Endothelial cell of umbilical vein (primary cell): ENCODE results near the gene FAM53B. TPM values are rescaled to one million over a fixed set of nuclear protein-coding genes. Genes with fewer than 3 reads are reported as not detected.

Experiments
- BruUV-seq: library from RNA; stranded (reverse); fragments of 400-500 nt; replicated peaks from 2 replicates; lab custom pipeline; 2021; lab: Mats Ljungman, UMichigan
- CTCF ChIA-PET: fragments of 300-600, 350-600 bp; sonication (Branson Sonifier 250); formaldehyde crosslinking; loops from one replicate; lab custom pipeline; 2021; ENCODE audit warnings: antibody characterized with exemption, inconsistent platforms; lab: Charles Lee
- POLR2A ChIA-PET: fragments of 300-600, 350-600 bp; sonication (Branson Sonifier 250); formaldehyde crosslinking; loops from one replicate; lab custom pipeline; 2021; ENCODE audit warnings: antibody characterized with exemption, inconsistent platforms; lab: Charles Lee
- DNase-seq: peaks from one replicate; pipeline ENCODE4 v3.0.0-alpha.2; 2011; ENCODE audit warnings: low read depth, low spot score
- FAIRE-seq: peaks from 2 replicates; lab custom pipeline; 2011; peaks lifted over from hg19 to GRCh38; lab: Jason Lieb, UNC
- H2AFZ ChIP-seq: 2 replicates; pipeline ENCODE4 v1.6.0; 2012; ENCODE audit warnings: low read depth, low read length, control low read depth, inconsistent platforms
- H3K27ac ChIP-seq: 2 replicates; pipeline ENCODE4 v1.5.1; 2011; ENCODE audit warnings: low read depth, mild to moderate bottlenecking, control low read depth, low read length, moderate library complexity; ENCODE audit not compliant: insufficient read depth
- H3K27me3 ChIP-seq, 2 experiments: 2 replicates each; pipeline versions ENCODE4 v1.6.0 to v1.6.1; 2011; ENCODE audit warnings: low read length in 2 of 2, mixed read lengths in 1 of 2; ENCODE audit not compliant: control insufficient read depth in 2 of 2, insufficient read depth in 2 of 2
- H3K36me3 ChIP-seq, 2 experiments: 2 replicates in 1 of 2; 3 replicates in 1 of 2; pipeline ENCODE4 v1.5.1; 2011; ENCODE audit warnings: low read length in 2 of 2, mild to moderate bottlenecking in 1 of 2, moderate library complexity in 1 of 2; ENCODE audit not compliant: control insufficient read depth in 2 of 2, insufficient read depth in 2 of 2; ENCODE audit errors: extremely low read depth in 1 of 2
- H3K4me1 ChIP-seq: 3 replicates; pipeline ENCODE4 v1.5.1; 2011; ENCODE audit warnings: mild to moderate bottlenecking, low read length; ENCODE audit not compliant: control insufficient read depth, insufficient read depth; ENCODE audit errors: extremely low read depth
- H3K4me2 ChIP-seq: 2 replicates; pipeline ENCODE4 v1.6.1; 2011; ENCODE audit warnings: low read length, control low read depth, mixed read lengths; ENCODE audit not compliant: insufficient read depth
- H3K4me3 ChIP-seq, 3 experiments: fragments of 200-600 bp in 1 of 3; sonication (generic), shearing (Covaris generic) in 1 of 3; replicated peaks in 1 of 3; 2 replicates each; pipeline ENCODE4 v1.5.1; 2011 to 2016; ENCODE audit warnings: control low read depth in 3 of 3, low read length in 3 of 3, mild to moderate bottlenecking in 2 of 3, inconsistent platforms in 1 of 3, low read depth in 1 of 3, moderate library complexity in 1 of 3; ENCODE audit not compliant: insufficient read depth in 1 of 3
- H3K79me2 ChIP-seq: 2 replicates; pipeline ENCODE4 v1.6.0; 2012; ENCODE audit warnings: low read length, inconsistent platforms; ENCODE audit not compliant: control insufficient read depth, insufficient read depth
- H3K9ac ChIP-seq: replicated peaks from 2 replicates; pipeline ENCODE3; 2011; ENCODE audit warnings: low read length, control low read depth; ENCODE audit not compliant: insufficient read depth; ENCODE audit errors: extremely low read depth
- H3K9me1 ChIP-seq: replicated peaks from 3 replicates; pipeline ENCODE4 v1.6.0; 2011; ENCODE audit warnings: mild to moderate bottlenecking, low read length; ENCODE audit not compliant: control insufficient read depth, insufficient read depth; ENCODE audit errors: extremely low read depth
- H3K9me3 ChIP-seq: replicated peaks from 2 replicates; pipeline ENCODE4 v1.5.1; 2012; ENCODE audit warnings: low read length, inconsistent platforms; ENCODE audit not compliant: control insufficient read depth, insufficient read depth
- H4K20me1 ChIP-seq: replicated peaks from 2 replicates; pipeline ENCODE3; 2011; ENCODE audit warnings: mild to moderate bottlenecking, low read length; ENCODE audit not compliant: control insufficient read depth, insufficient read depth; ENCODE audit errors: extremely low read depth
- EZH2 ChIP-seq: IDR thresholded peaks from 2 replicates; pipeline ENCODE4 v1.6.1; 2012; ENCODE audit warnings: borderline replicate concordance, low read depth, mild to moderate bottlenecking, moderate library complexity, low read length, inconsistent platforms; ENCODE audit not compliant: severe bottlenecking
- FOS ChIP-seq: IDR thresholded peaks from 2 replicates; pipeline ENCODE4 v1.6.1; 2011; ENCODE audit warnings: mild to moderate bottlenecking, low read length, moderate library complexity, borderline replicate concordance; ENCODE audit not compliant: insufficient read depth
- GATA2 ChIP-seq: IDR thresholded peaks from 2 replicates; pipeline ENCODE4 v1.7.0; 2011; ENCODE audit warnings: low read depth, mild to moderate bottlenecking, moderate library complexity, mixed read lengths, low read length; ENCODE audit not compliant: insufficient read length, insufficient read depth
- JUN ChIP-seq: IDR thresholded peaks from 2 replicates; pipeline ENCODE4 v1.6.1; 2011; ENCODE audit warnings: borderline replicate concordance, low read depth; ENCODE audit not compliant: insufficient read length, insufficient read depth
- MYC ChIP-seq: IDR thresholded peaks from one replicate; pipeline ENCODE4 v1.6.1; 2011; ENCODE audit warnings: mild to moderate bottlenecking, low read depth, low read length
- POLR2A ChIP-seq: IDR thresholded peaks from 2 replicates; pipeline ENCODE4 v1.6.1; 2012; ENCODE audit warnings: low read depth, mild to moderate bottlenecking, control low read depth, low read length
- POLR2AphosphoS5 ChIP-seq: IDR thresholded peaks from 2 replicates; pipeline ENCODE4 v1.6.1; 2012; ENCODE audit warnings: low read depth, mild to moderate bottlenecking, control low read depth, low read length, moderate library complexity; ENCODE audit not compliant: insufficient read depth
- dilution Hi-C: fragments of 300-500 bp; cut with MboI; formaldehyde crosslinking; loops from one replicate; pipeline ENCODE4 v1.15.0; 2019; ENCODE audit warnings: low sequenced_read_pairs; ENCODE audit not compliant: extremely low pct_ligation_motif_present
- intact Hi-C: fragments of 100-400 bp; cut with micrococcal nuclease; formaldehyde crosslinking; loops from one replicate; pipeline ENCODE4 v1.10.0; 2022
- polyA plus RNA-seq, 4 experiments: library from polyadenylated mRNA; depleted of rRNA in 3 of 4; stranded (reverse) in 3 of 4; unstranded in 1 of 4; fragments of >200 nt; gene quantifications; 2 replicates each; pipeline versions ENCODE4 v1.2.1 to v1.2.3, GENCODE V29; 2011 to 2012; ENCODE audit warnings: missing spikeins in 1 of 4
- total RNA-seq: library from RNA; stranded (reverse); gene quantifications from 2 replicates; pipeline ENCODE4 v1.2.3, GENCODE V29; 2021
- TF ChIP-seq, protein P1 (sequence below), 2 donors: IDR thresholded peaks; 1 replicate in 1 of 2; 2 replicates in 1 of 2; pipeline ENCODE4 v1.5.1; 2011; ENCODE audit warnings: low read length in 2 of 2, mild to moderate bottlenecking in 2 of 2, moderate library complexity in 2 of 2, control low read depth in 1 of 2, inconsistent platforms in 1 of 2, low read depth in 1 of 2; ENCODE audit not compliant: insufficient read depth in 1 of 2; ENCODE audit errors: extremely low read depth in 1 of 2
- TF ChIP-seq, protein P2 (sequence below): IDR thresholded peaks from 2 replicates; pipeline ENCODE4 v1.6.1; 2011; ENCODE audit not compliant: insufficient read depth, insufficient read length

The FAM53B gene
- total and polyA plus RNA-seq, 2 donors (not counting 3 experiments of a cell fraction or from before 2014, with no cell fraction given), result 8.5 to 21.1 TPM

DNA sequence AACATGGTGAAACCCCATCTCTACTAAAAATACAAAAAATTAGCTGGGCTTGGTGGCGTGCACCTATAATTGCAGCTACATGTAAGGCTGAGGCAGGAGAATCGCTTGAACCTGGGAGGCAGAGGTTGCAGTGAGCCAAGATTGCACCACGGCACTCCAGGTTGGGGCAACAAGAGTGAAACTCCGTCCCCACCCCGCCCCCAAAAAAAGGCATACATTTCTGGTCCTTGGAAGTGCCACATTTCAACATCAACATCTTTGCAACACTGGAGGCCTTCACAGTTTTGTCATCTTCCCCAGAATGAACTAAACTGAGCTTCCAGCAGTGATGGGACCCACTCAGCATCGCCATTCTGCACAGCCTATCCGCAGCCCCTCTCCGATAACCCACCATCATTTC lies 36.6 kb downstream of the FAM53B start:
- Histone ChIP-seq H4K20me1 (no peaks in the 10 kb centered on the region), H3K9ac (no peak overlapping the region), H3K9me1 (no peaks in the 10 kb centered on the region), H3K27ac (no peak overlapping the region), H3K4me3 (no peak overlapping the region), H3K9me3 (no peaks in the 10 kb centered on the region), H3K79me2 (peaks cover 4% of the 10 kb centered on the region), H2AFZ (no peak overlapping the region), H3K27me3 (no peaks in the 10 kb centered on the region), H3K4me2 (no peak overlapping the region), H3K36me3 (peaks cover 0 to 3% of the 10 kb centered on the region in 2 experiments), H3K4me1 (peaks cover 10% of the 10 kb centered on the region)
- no peak for TF ChIP-seq POLR2A
- TF ChIP-seq, protein P1, sequence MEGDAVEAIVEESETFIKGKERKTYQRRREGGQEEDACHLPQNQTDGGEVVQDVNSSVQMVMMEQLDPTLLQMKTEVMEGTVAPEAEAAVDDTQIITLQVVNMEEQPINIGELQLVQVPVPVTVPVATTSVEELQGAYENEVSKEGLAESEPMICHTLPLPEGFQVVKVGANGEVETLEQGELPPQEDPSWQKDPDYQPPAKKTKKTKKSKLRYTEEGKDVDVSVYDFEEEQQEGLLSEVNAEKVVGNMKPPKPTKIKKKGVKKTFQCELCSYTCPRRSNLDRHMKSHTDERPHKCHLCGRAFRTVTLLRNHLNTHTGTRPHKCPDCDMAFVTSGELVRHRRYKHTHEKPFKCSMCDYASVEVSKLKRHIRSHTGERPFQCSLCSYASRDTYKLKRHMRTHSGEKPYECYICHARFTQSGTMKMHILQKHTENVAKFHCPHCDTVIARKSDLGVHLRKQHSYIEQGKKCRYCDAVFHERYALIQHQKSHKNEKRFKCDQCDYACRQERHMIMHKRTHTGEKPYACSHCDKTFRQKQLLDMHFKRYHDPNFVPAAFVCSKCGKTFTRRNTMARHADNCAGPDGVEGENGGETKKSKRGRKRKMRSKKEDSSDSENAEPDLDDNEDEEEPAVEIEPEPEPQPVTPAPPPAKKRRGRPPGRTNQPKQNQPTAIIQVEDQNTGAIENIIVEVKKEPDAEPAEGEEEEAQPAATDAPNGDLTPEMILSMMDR (IDR thresholded peaks at IDR 0.05; ENCODE audit: extremely low read depth in 1 of 2, insufficient read depth in 1 of 2, low read depth in 1 of 2, low read length in 2 of 2), result no peak
- no peak for TF ChIP-seq POLR2AphosphoS5
- no peak for TF ChIP-seq MYC
- TF ChIP-seq JUN, result no peak
- TF ChIP-seq, protein P2, sequence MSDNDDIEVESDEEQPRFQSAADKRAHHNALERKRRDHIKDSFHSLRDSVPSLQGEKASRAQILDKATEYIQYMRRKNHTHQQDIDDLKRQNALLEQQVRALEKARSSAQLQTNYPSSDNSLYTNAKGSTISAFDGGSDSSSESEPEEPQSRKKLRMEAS, result no peak
- no peak for TF ChIP-seq EZH2
- TF ChIP-seq FOS, result no peak
- no peak for TF ChIP-seq GATA2
- DNase-seq (no peak), FAIRE-seq (peak; percentile 40)
- intact Hi-C loops (no loop called here), dilution Hi-C loops (no loop called here)
- BruUV-seq, result no TSS peak
- ChIA-PET CTCF (interaction anchor here (2.2 to 6.2 kb wide), 3 partner anchors 10 to 34 kb away, joined by 9 to 61 read pairs (median 20); no protein-coding TSS in a partner anchor), POLR2A (no interaction called here)
